ENCODE measurements around the gene NMU. TPM values are rescaled to one million over a fixed set of nuclear protein-coding genes. Genes with fewer than 3 reads are reported as not detected.
"Not testable (repeated sequence)": the region's sequence is repeated elsewhere in the genome, so short reads cannot be mapped to it uniquely, and the experiment has no call there.

NMU gene
- total RNA-seq, 2 donors from 2014 or later, result not detected

GRCh38 chr4:55611358-55612059 lies 24.6 kb downstream of the NMU start:
- DNase-seq (ENCODE audit: low spot score) (no peak), ATAC-seq (no peak)
- H3K4me3 Mint-ChIP-seq, result no peak overlapping the region
- no peak overlapping the region for H3K27ac Mint-ChIP-seq
- no peaks in the 10 kb centered on the region for H3K4me1 Mint-ChIP-seq (ENCODE audit: low read depth in 2 of 2)
- H3K36me3 Mint-ChIP-seq, result no peaks in the 10 kb centered on the region
- H3K9me3 Mint-ChIP-seq, result no peaks in the 10 kb centered on the region
- H3K27me3 Mint-ChIP-seq, result no peaks in the 10 kb centered on the region

GRCh38 chr4:55610381-55610780 lies 25.7 kb downstream of the NMU start:
- Mint-ChIP-seq H3K36me3 (no peaks in the 10 kb centered on the region), H3K27me3 (no peaks in the 10 kb centered on the region), H3K4me3 (no peak overlapping the region), H3K9me3 (no peaks in the 10 kb centered on the region), H3K27ac (no peak overlapping the region), H3K4me1 (ENCODE audit: low read depth in 2 of 2) (no peaks in the 10 kb centered on the region)
- ATAC-seq, result no peak
- DNase-seq (ENCODE audit: low spot score), result no peak

- no peak overlapping the region for H3K27ac Mint-ChIP-seq
- H3K36me3 Mint-ChIP-seq, result no peaks in the 10 kb centered on the region
- H3K4me3 Mint-ChIP-seq, result no peak overlapping the region
- no peaks in the 10 kb centered on the region for H3K4me1 Mint-ChIP-seq (ENCODE audit: low read depth in 2 of 2)
- peaks cover 0 to 2% of the 10 kb centered on the region in 2 donors for H3K27me3 Mint-ChIP-seq
- no peak for DNase-seq (ENCODE audit: low spot score)
- no peaks in the 10 kb centered on the region for H3K9me3 Mint-ChIP-seq
- no peak for ATAC-seq
Observed at GRCh38 chr4:55609393-55609866, 26.7 kb downstream of the NMU start.

GRCh38 chr4:55608591-55608990 lies 27.5 kb downstream of the NMU start:
- no peak overlapping the region for H3K27ac Mint-ChIP-seq

GRCh38 chr4:55604996-55605395 lies 31.1 kb downstream of the NMU start:
- Mint-ChIP-seq H3K4me1 (ENCODE audit: low read depth in 2 of 2) (no peaks in the 10 kb centered on the region), H3K27me3 (peaks cover 2 to 4% of the 10 kb centered on the region in 2 donors), H3K4me3 (no peak overlapping the region), H3K9me3 (no peaks in the 10 kb centered on the region), H3K36me3 (no peaks in the 10 kb centered on the region), H3K27ac (no peak overlapping the region)
- ATAC-seq (no peak), DNase-seq (ENCODE audit: low spot score) (no peak)

More at GRCh38 chr4:55608591-55608990, 27.5 kb downstream of the NMU start:
- Mint-ChIP-seq H3K4me1 (ENCODE audit: low read depth in 2 of 2) (no peaks in the 10 kb centered on the region), H3K4me3 (no peak overlapping the region), H3K36me3 (no peaks in the 10 kb centered on the region), H3K27me3 (peaks cover 0 to 2% of the 10 kb centered on the region in 2 donors), H3K9me3 (no peaks in the 10 kb centered on the region)
- ATAC-seq (no peak), DNase-seq (ENCODE audit: low spot score) (no peak)

GRCh38 chr4:55600640-55601039 lies 35.5 kb downstream of the NMU start:
- Mint-ChIP-seq H3K9me3 (no peaks in the 10 kb centered on the region), H3K4me3 (no peak overlapping the region), H3K27ac (no peak overlapping the region), H3K27me3 (peaks cover 5 to 32% of the 10 kb centered on the region in 2 donors), H3K36me3 (no peaks in the 10 kb centered on the region), H3K4me1 (ENCODE audit: low read depth in 2 of 2) (no peaks in the 10 kb centered on the region)
- no peak for DNase-seq (ENCODE audit: low spot score)
- ATAC-seq, result no peak

- H3K4me1 Mint-ChIP-seq (ENCODE audit: low read depth in 2 of 2), result no peaks in the 10 kb centered on the region
Observed at GRCh38 chr4:55598641-55599040, 37.5 kb downstream of the NMU start.

GRCh38 chr4:55592014-55592413 lies 44.1 kb downstream of the NMU start, which contains the start of gene PDCL2:
TSS of gene PDCL2 (minus strand) at chr4:55592245. CDS start at chr4:55592109, 136 bp downstream.
- ATAC-seq, result no peak
- H3K27me3 Mint-ChIP-seq, result peaks cover 13 to 24% of the 10 kb centered on the region in 2 donors
- H3K9me3 Mint-ChIP-seq, result peaks cover 4% of the 10 kb centered on the region
- no peak within 1 kb of the TSS for H3K4me3 Mint-ChIP-seq
- H3K4me1 Mint-ChIP-seq (ENCODE audit: low read depth in 2 of 2), result no peaks in the 10 kb centered on the region
- no peak within 1 kb of the TSS for H3K27ac Mint-ChIP-seq
- no peak for DNase-seq (ENCODE audit: low spot score)
- no peaks in the 10 kb centered on the region for H3K36me3 Mint-ChIP-seq

More at GRCh38 chr4:55598641-55599040, 37.5 kb downstream of the NMU start:
- Mint-ChIP-seq H3K9me3 (no peaks in the 10 kb centered on the region), H3K27me3 (peaks cover 3 to 36% of the 10 kb centered on the region in 2 donors), H3K4me3 (no peak overlapping the region), H3K36me3 (no peaks in the 10 kb centered on the region), H3K27ac (no peak overlapping the region)
- ATAC-seq (no peak), DNase-seq (ENCODE audit: low spot score) (no peak)

- Mint-ChIP-seq H3K9me3 (peaks cover 6% of the 10 kb centered on the region), H3K4me1 (ENCODE audit: low read depth in 2 of 2) (no peaks in the 10 kb centered on the region), H3K27ac (no peak overlapping the region), H3K36me3 (peaks cover 6% of the 10 kb centered on the region), H3K27me3 (peaks cover 17 to 35% of the 10 kb centered on the region in 2 donors), H3K4me3 (no peak overlapping the region)
- ATAC-seq (no peak), DNase-seq (ENCODE audit: low spot score) (no peak)
Observed at GRCh38 chr4:55588160-55588559, 47.9 kb downstream of the NMU start.

GRCh38 chr4:55582773-55583172 lies 53.3 kb downstream of the NMU start:
- H3K36me3 Mint-ChIP-seq; H3K9me3 Mint-ChIP-seq; H3K4me1 Mint-ChIP-seq (ENCODE audit: low read depth in 2 of 2); H3K27ac Mint-ChIP-seq; ATAC-seq; DNase-seq (ENCODE audit: low spot score); H3K4me3 Mint-ChIP-seq: not testable (repeated sequence)
- H3K27me3 Mint-ChIP-seq, result peaks cover 9 to 27% of the 10 kb centered on the region in 2 donors

- H3K27me3 Mint-ChIP-seq, result peaks cover 9 to 10% of the 10 kb centered on the region in 2 donors
- H3K36me3 Mint-ChIP-seq, result peaks cover 18% of the 10 kb centered on the region
- no peak for ATAC-seq
- H3K4me1 Mint-ChIP-seq (ENCODE audit: low read depth in 2 of 2), result no peaks in the 10 kb centered on the region
- no peak overlapping the region for H3K27ac Mint-ChIP-seq
- no peak for DNase-seq (ENCODE audit: low spot score)
- peaks cover 3% of the 10 kb centered on the region for H3K9me3 Mint-ChIP-seq
- H3K4me3 Mint-ChIP-seq, result no peak overlapping the region
Observed at GRCh38 chr4:55578341-55579010, 57.6 kb downstream of the NMU start.

- ATAC-seq (no peak), DNase-seq (ENCODE audit: low spot score) (no peak)
- H3K4me1 Mint-ChIP-seq (ENCODE audit: low read depth in 2 of 2), result no peaks in the 10 kb centered on the region
- no peak overlapping the region for H3K4me3 Mint-ChIP-seq
- H3K27me3 Mint-ChIP-seq, result peaks cover 8 to 10% of the 10 kb centered on the region in 2 donors
- H3K9me3 Mint-ChIP-seq, result peaks cover 3% of the 10 kb centered on the region
- no peak overlapping the region for H3K27ac Mint-ChIP-seq
- peaks cover 16% of the 10 kb centered on the region for H3K36me3 Mint-ChIP-seq
Observed at GRCh38 chr4:55575513-55575912, 60.6 kb downstream of the NMU start.

- DNase-seq (ENCODE audit: low spot score), result no peak
- H3K27me3 Mint-ChIP-seq, result peaks cover 8 to 10% of the 10 kb centered on the region in 2 donors
- no peaks in the 10 kb centered on the region for H3K4me1 Mint-ChIP-seq (ENCODE audit: low read depth in 2 of 2)
- ATAC-seq, result no peak
- peaks cover 16% of the 10 kb centered on the region for H3K36me3 Mint-ChIP-seq
- H3K4me3 Mint-ChIP-seq, result no peak overlapping the region
- H3K27ac Mint-ChIP-seq, result no peak overlapping the region
- H3K9me3 Mint-ChIP-seq, result peaks cover 3% of the 10 kb centered on the region
Observed at GRCh38 chr4:55574252-55574651, 61.8 kb downstream of the NMU start.

GRCh38 chr4:55571806-55572205 lies 64.3 kb downstream of the NMU start:
- no peak overlapping the region for H3K27ac Mint-ChIP-seq
- DNase-seq (ENCODE audit: low spot score), result no peak
- no peak overlapping the region for H3K4me3 Mint-ChIP-seq
- ATAC-seq, result no peak
- peaks cover 8 to 10% of the 10 kb centered on the region in 2 donors for H3K27me3 Mint-ChIP-seq
- H3K4me1 Mint-ChIP-seq (ENCODE audit: low read depth in 2 of 2), result no peaks in the 10 kb centered on the region
- peaks cover 3% of the 10 kb centered on the region for H3K9me3 Mint-ChIP-seq
- H3K36me3 Mint-ChIP-seq, result peaks cover 16% of the 10 kb centered on the region
